H9 (cell line): ENCODE data around the gene ATP13A2. TPM values are rescaled to one million over a fixed set of nuclear protein-coding genes. Genes with fewer than 3 reads are reported as not detected.

Experiments used
- DNase-seq: peaks from one replicate; pipeline ENCODE4 v3.0.0-alpha.2; 2017
- H2AFZ ChIP-seq: one replicate; pipeline ENCODE4 v1.6.1; 2013; ENCODE audit warnings: mild to moderate bottlenecking, low read length, control low read depth, moderate library complexity
- H2AK5ac ChIP-seq: 2 replicates; pipeline ENCODE4 v1.6.1; 2013; ENCODE audit warnings: low read length, control low read depth, mixed read lengths; ENCODE audit not compliant: insufficient read length
- H2BK120ac ChIP-seq: one replicate; pipeline ENCODE4 v1.6.1; 2013; ENCODE audit warnings: low read depth, mild to moderate bottlenecking, low read length, control low read depth, inconsistent platforms; ENCODE audit not compliant: poor library complexity, severe bottlenecking
- H2BK12ac ChIP-seq: 2 replicates; pipeline ENCODE4 v1.6.1; 2013; ENCODE audit warnings: low read length, control low read depth, mixed read lengths, low read depth; ENCODE audit not compliant: insufficient read length
- H2BK15ac ChIP-seq: 2 replicates; pipeline ENCODE4 v1.6.1; 2013; ENCODE audit warnings: low read depth, low read length, control low read depth
- H2BK20ac ChIP-seq: one replicate; pipeline ENCODE4 v1.6.1; 2013; ENCODE audit warnings: low read depth, mild to moderate bottlenecking, low read length, control low read depth, inconsistent platforms; ENCODE audit not compliant: poor library complexity, severe bottlenecking
- H2BK5ac ChIP-seq: 2 replicates; pipeline ENCODE4 v1.6.1; 2013; ENCODE audit warnings: low read length, control low read depth, mixed read lengths; ENCODE audit not compliant: insufficient read length
- H3K14ac ChIP-seq: 2 replicates; pipeline ENCODE4 v1.6.1; 2013; ENCODE audit warnings: low read length, control low read depth; ENCODE audit not compliant: insufficient read depth
- H3K18ac ChIP-seq: 2 replicates; pipeline ENCODE4 v1.6.1; 2013; ENCODE audit warnings: low read depth, mild to moderate bottlenecking, mixed read lengths, low read length, control low read depth; ENCODE audit not compliant: insufficient read length
- H3K23ac ChIP-seq: 2 replicates; pipeline ENCODE4 v1.6.1; 2013; ENCODE audit warnings: low read length, control low read depth, mixed read lengths, low read depth; ENCODE audit not compliant: insufficient read length
- H3K23me2 ChIP-seq: 2 replicates; pipeline ENCODE4 v1.6.1; 2013; ENCODE audit warnings: low read depth, mild to moderate bottlenecking, mixed read lengths, low read length, control low read depth; ENCODE audit not compliant: insufficient read length, poor library complexity, severe bottlenecking
- H3K27ac ChIP-seq: 2 replicates; pipeline ENCODE4 v1.5.1; 2013; ENCODE audit warnings: low read length, control low read depth, mixed read lengths, low read depth; ENCODE audit not compliant: insufficient read length
- H3K27me3 ChIP-seq: 2 replicates; pipeline ENCODE4 v1.6.1; 2013; ENCODE audit warnings: low read length, control low read depth, inconsistent platforms; ENCODE audit not compliant: insufficient read depth
- H3K4ac ChIP-seq: 2 replicates; pipeline ENCODE4 v1.6.1; 2013; ENCODE audit warnings: low read depth, mild to moderate bottlenecking, control low read depth, inconsistent platforms, low read length, moderate library complexity
- H3K4me1 ChIP-seq: 2 replicates; pipeline ENCODE4 v1.6.1; 2013; ENCODE audit warnings: low read length, control low read depth, inconsistent platforms; ENCODE audit not compliant: insufficient read depth
- H3K4me2 ChIP-seq: 2 replicates; pipeline ENCODE4 v1.6.1; 2013; ENCODE audit warnings: low read length, control low read depth, mixed read lengths; ENCODE audit not compliant: insufficient read length, insufficient read depth
- H3K56ac ChIP-seq: 2 replicates; pipeline ENCODE4 v1.6.1; 2013; ENCODE audit warnings: low read depth, mild to moderate bottlenecking, mixed read lengths, low read length, control low read depth; ENCODE audit not compliant: insufficient read length
- H3K79me1 ChIP-seq: 2 replicates; pipeline ENCODE4 v1.6.1; 2013; ENCODE audit warnings: low read depth, mild to moderate bottlenecking, moderate library complexity, low read length, control low read depth, inconsistent platforms; ENCODE audit not compliant: insufficient read depth, poor library complexity, severe bottlenecking
- H3K79me2 ChIP-seq: 2 replicates; pipeline ENCODE4 v1.6.1; 2013; ENCODE audit warnings: low read length, control low read depth, inconsistent platforms; ENCODE audit not compliant: insufficient read depth
- H3K9ac ChIP-seq: 2 replicates; pipeline ENCODE4 v1.6.1; 2013; ENCODE audit warnings: low read length, control low read depth, mixed read lengths; ENCODE audit not compliant: insufficient read length; ENCODE audit errors: extremely low read depth
- H3K9me3 ChIP-seq: one replicate; pipeline ENCODE4 v1.6.1; 2013; ENCODE audit warnings: low read depth, low read length, inconsistent platforms; ENCODE audit not compliant: control insufficient read depth
- H3T11ph ChIP-seq: one replicate; pipeline ENCODE4 v1.6.1; 2013; ENCODE audit warnings: mild to moderate bottlenecking, low read length, control low read depth, inconsistent platforms
- H4K20me1 ChIP-seq: one replicate; pipeline ENCODE4 v1.6.1; 2013; ENCODE audit not compliant: control insufficient read depth, insufficient read length, insufficient read depth
- H4K5ac ChIP-seq: 2 replicates; pipeline ENCODE4 v1.6.1; 2013; ENCODE audit warnings: low read depth, mild to moderate bottlenecking, mixed read lengths, low read length, control low read depth; ENCODE audit not compliant: insufficient read length
- H4K8ac ChIP-seq: replicated peaks from 2 replicates; pipeline ENCODE4 v1.6.1; 2013; ENCODE audit warnings: low read length, control low read depth, mixed read lengths, low read depth; ENCODE audit not compliant: insufficient read length
- H4K91ac ChIP-seq: 2 replicates; pipeline ENCODE4 v1.6.1; 2013; ENCODE audit warnings: low read depth, mild to moderate bottlenecking, moderate library complexity, mixed read lengths, low read length, control low read depth; ENCODE audit not compliant: insufficient read length
- H3K27ac Mint-ChIP-seq, 3 experiments: 2 replicates in 2 of 3; 3 replicates in 1 of 3; pipeline ENCODE4 v1.8.0; 2020 to 2021; ENCODE audit warnings: mixed read lengths in 3 of 3, mild to moderate bottlenecking in 1 of 3, moderate library complexity in 1 of 3
- H3K27me3 Mint-ChIP-seq: 2 replicates; pipeline ENCODE4 v1.8.0; 2021; ENCODE audit warnings: low read depth, mild to moderate bottlenecking, moderate library complexity, mixed read lengths
- H3K36me3 Mint-ChIP-seq, 3 experiments: 2 replicates in 2 of 3; 3 replicates in 1 of 3; pipeline ENCODE4 v1.8.0; 2020 to 2021; ENCODE audit warnings: low read depth in 3 of 3, mixed read lengths in 3 of 3; ENCODE audit not compliant: insufficient read depth in 1 of 3
- H3K4me1 Mint-ChIP-seq, 2 experiments: 2 replicates each; pipeline ENCODE4 v1.8.0; 2020; ENCODE audit warnings: mixed read lengths in 2 of 2
- H3K4me3 Mint-ChIP-seq, 2 experiments: 2 replicates in 1 of 2; 3 replicates in 1 of 2; pipeline ENCODE4 v1.8.0; 2020 to 2021; ENCODE audit warnings: mild to moderate bottlenecking in 2 of 2, mixed read lengths in 2 of 2, moderate library complexity in 1 of 2
- H3K9me3 Mint-ChIP-seq, 2 experiments: 2 replicates in 1 of 2; 3 replicates in 1 of 2; pipeline ENCODE4 v1.8.0; 2020; ENCODE audit warnings: mild to moderate bottlenecking in 2 of 2, mixed read lengths in 2 of 2, moderate library complexity in 1 of 2
- WGBS: extraction: QIAGEN DNeasy Blood & Tissue Kit; methylation state at CpG from one replicate; pipeline ENCODE4 v1.1.7; 2013; ENCODE audit warnings: missing lambda C conversion rate, low lambda C conversion rate, mixed read lengths; ENCODE audit not compliant: insufficient read length; ENCODE audit errors: extremely low coverage; 5-methylcytosine and 5-hydroxymethylcytosine counted together
- total RNA-seq: library from RNA; stranded (reverse); gene quantifications from 2 replicates; pipeline ENCODE4 v1.2.1, GENCODE V29; 2021
- TF ChIP-seq, protein P1 (sequence below): fragments of 200-600 bp; sonication (generic); conservative IDR thresholded peaks from 3 replicates; pipeline ENCODE4 v1.8.0; 2021; ENCODE audit warnings: antibody characterized with exemption, mild to moderate bottlenecking

The ATP13A2 gene
- total RNA-seq, 1 experiment from 2014 or later: 53.6 TPM

DNA sequence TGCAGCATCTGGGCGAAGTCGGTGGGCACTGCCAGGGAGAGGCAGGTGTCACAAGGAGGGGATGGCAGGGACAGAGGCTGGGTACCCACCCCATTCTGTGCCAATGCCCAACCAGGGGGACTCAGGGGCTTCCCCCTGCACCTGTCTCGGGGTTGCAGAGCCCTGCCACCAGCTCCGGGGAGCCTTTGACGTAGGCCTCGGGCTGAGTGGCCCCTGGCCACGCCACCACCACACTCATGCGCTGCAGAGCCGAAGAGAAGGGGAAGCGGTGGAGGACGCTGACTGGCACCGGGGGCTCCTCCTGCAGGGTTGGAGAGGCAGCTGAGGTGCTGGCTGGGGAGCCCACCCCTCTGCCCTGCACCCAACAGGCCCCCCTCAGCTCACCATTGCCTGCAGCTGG, 19.6 kb downstream of the ATP13A2 start:
- Histone ChIP-seq H3K27me3 (no peaks in the 10 kb centered on the region), H2BK12ac (no peak overlapping the region), H4K5ac (no peak overlapping the region), H3K79me1 (no peaks in the 10 kb centered on the region), H3K4me1 (no peaks in the 10 kb centered on the region), H2BK120ac (no peak overlapping the region), H2BK20ac (no peak overlapping the region), H3K4me2 (no peak overlapping the region), H2BK5ac (no peak overlapping the region), H3K23me2 (no peaks in the 10 kb centered on the region), H2AFZ (no peak overlapping the region), H3K14ac (no peak overlapping the region; the same call in 1 of the 2 replicates), H3K27ac (no peak overlapping the region), H3T11ph (no peak overlapping the region), H3K9me3 (no peaks in the 10 kb centered on the region), H3K23ac (no peak overlapping the region), H3K18ac (no peak overlapping the region), H3K79me2 (no peaks in the 10 kb centered on the region), H3K9ac (no peak overlapping the region), H4K20me1 (no peaks in the 10 kb centered on the region), H3K56ac (no peak overlapping the region), H4K8ac (no peak overlapping the region), H3K4ac (no peak overlapping the region), H2BK15ac (no peak overlapping the region), H4K91ac (no peak overlapping the region), H2AK5ac (no peak overlapping the region)
- Mint-ChIP-seq H3K4me1 (0 out of 4 replicates have a peak, but pooled peaks cover under 1% of the 10 kb centered on the region in 2 experiments), H3K27ac (no peak overlapping the region), H3K9me3 (no peaks in the 10 kb centered on the region), H3K27me3 (no peaks in the 10 kb centered on the region), H3K4me3 (no peak overlapping the region), H3K36me3 (peaks cover 9 to 30% (median 15%) of the 10 kb centered on the region in 3 experiments)
- TF ChIP-seq, protein P1, sequence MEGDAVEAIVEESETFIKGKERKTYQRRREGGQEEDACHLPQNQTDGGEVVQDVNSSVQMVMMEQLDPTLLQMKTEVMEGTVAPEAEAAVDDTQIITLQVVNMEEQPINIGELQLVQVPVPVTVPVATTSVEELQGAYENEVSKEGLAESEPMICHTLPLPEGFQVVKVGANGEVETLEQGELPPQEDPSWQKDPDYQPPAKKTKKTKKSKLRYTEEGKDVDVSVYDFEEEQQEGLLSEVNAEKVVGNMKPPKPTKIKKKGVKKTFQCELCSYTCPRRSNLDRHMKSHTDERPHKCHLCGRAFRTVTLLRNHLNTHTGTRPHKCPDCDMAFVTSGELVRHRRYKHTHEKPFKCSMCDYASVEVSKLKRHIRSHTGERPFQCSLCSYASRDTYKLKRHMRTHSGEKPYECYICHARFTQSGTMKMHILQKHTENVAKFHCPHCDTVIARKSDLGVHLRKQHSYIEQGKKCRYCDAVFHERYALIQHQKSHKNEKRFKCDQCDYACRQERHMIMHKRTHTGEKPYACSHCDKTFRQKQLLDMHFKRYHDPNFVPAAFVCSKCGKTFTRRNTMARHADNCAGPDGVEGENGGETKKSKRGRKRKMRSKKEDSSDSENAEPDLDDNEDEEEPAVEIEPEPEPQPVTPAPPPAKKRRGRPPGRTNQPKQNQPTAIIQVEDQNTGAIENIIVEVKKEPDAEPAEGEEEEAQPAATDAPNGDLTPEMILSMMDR: no peak
- WGBS: no CpG with 5 or more reads among the region's 12 CpGs
- DNase-seq: no peak
